ENCODE measurements around the gene SPON1.
A peak's percentile ranks its signal among the peaks of the same experiment; 100 is the strongest.
"Not testable (repeated sequence)": the region's sequence is repeated elsewhere in the genome, so short reads cannot be mapped to it uniquely, and the experiment has no call there.

The SPON1 gene

GRCh38 chr11:14065141-14065540 is 102.6 kb downstream of the SPON1 start:
- intact Hi-C loops (cut with DNase I), result no loop called here
- peak in 32 of 42 donors; percentile 9 to 76 (median 38) for DNase-seq

- no peak for DNase-seq
- intact Hi-C loops (cut with DNase I), result no loop called here
Measured at GRCh38 chr11:14065681-14066080, 103.2 kb downstream of the SPON1 start.

GRCh38 chr11:14067686-14068085 is 105.2 kb downstream of the SPON1 start:
- intact Hi-C loops (cut with DNase I), result no loop called here
- no peak for DNase-seq

GRCh38 chr11:14070896-14071295 is 108.4 kb downstream of the SPON1 start:
- intact Hi-C loops (cut with DNase I), result no loop called here
- no peak for DNase-seq

- intact Hi-C loops (cut with DNase I), result no loop called here
- DNase-seq, result no peak
Measured at GRCh38 chr11:14073849-14074476, 111.4 kb downstream of the SPON1 start.

- DNase-seq, result no peak
- intact Hi-C loops (cut with DNase I), result no loop called here
Measured at GRCh38 chr11:14075118-14076078, 112.9 kb downstream of the SPON1 start.

GRCh38 chr11:14079011-14079410 is 116.5 kb downstream of the SPON1 start:
- DNase-seq, result no peak
- intact Hi-C loops (cut with DNase I), result no loop called here

GRCh38 chr11:14079797-14080196 is 117.3 kb downstream of the SPON1 start:
- intact Hi-C loops (cut with DNase I), result no loop called here
- DNase-seq, result no peak

- intact Hi-C loops (cut with DNase I), result no loop called here
- DNase-seq, result no peak
Measured at GRCh38 chr11:14081581-14082231, 119.2 kb downstream of the SPON1 start.

- DNase-seq, result no peak
- intact Hi-C loops (cut with DNase I), result no loop called here
Measured at GRCh38 chr11:14082338-14082737, 119.8 kb downstream of the SPON1 start.

- intact Hi-C loops (cut with DNase I), result not testable (repeated sequence)
Measured at GRCh38 chr11:14088861-14089260, 126.3 kb downstream of the SPON1 start.

GRCh38 chr11:14089690-14090462 is 127.4 kb downstream of the SPON1 start:
- intact Hi-C loops (cut with DNase I), result no loop called here
- DNase-seq, result peak in 1 of 42 donors; percentile 8

More at GRCh38 chr11:14088861-14089260, 126.3 kb downstream of the SPON1 start:
- DNase-seq, result not testable (repeated sequence)

GRCh38 chr11:14090631-14091030 is 128.1 kb downstream of the SPON1 start:
- intact Hi-C loops (cut with DNase I); DNase-seq: not testable (repeated sequence)

GRCh38 chr11:14093065-14093464 is 130.5 kb downstream of the SPON1 start:
- no peak for DNase-seq
- intact Hi-C loops (cut with DNase I), result no loop called here

- intact Hi-C loops (cut with DNase I), result no loop called here
- DNase-seq, result peak in 3 of 42 donors; percentile 12 to 25 (median 14)
Measured at GRCh38 chr11:14094481-14095037, 132.0 kb downstream of the SPON1 start.

GRCh38 chr11:14095882-14096281 is 133.4 kb downstream of the SPON1 start:
- no peak for DNase-seq
- intact Hi-C loops (cut with DNase I), result no loop called here

GRCh38 chr11:14096606-14097005 is 134.1 kb downstream of the SPON1 start:
- intact Hi-C loops (cut with DNase I), result no loop called here

GRCh38 chr11:14101388-14101787 is 138.9 kb downstream of the SPON1 start:
- DNase-seq, result no peak
- intact Hi-C loops (cut with DNase I), result no loop called here

More at GRCh38 chr11:14096606-14097005, 134.1 kb downstream of the SPON1 start:
- no peak for DNase-seq

GRCh38 chr11:14102766-14103165 is 140.2 kb downstream of the SPON1 start:
- DNase-seq, result no peak
- intact Hi-C loops (cut with DNase I), result no loop called here

Data from head of caudate nucleus (tissue), 42 donors.